NB4 (cell line): Measurements from ENCODE around the gene DDAH1.

Experiments used
- CTCF ChIP-seq: IDR thresholded peaks from one replicate; pipeline ENCODE4 v1.5.1; 2012; ENCODE audit warnings: low read depth, low read length
- MAX ChIP-seq: IDR thresholded peaks from 2 replicates; pipeline ENCODE4 v1.6.1; 2011; ENCODE audit warnings: low read depth, low read length
- MYC ChIP-seq: IDR thresholded peaks from 2 replicates; pipeline ENCODE4 v1.6.1; 2011; ENCODE audit warnings: low read depth, low read length
- POLR2A ChIP-seq: IDR thresholded peaks from 2 replicates; pipeline ENCODE4 v1.6.1; 2011; ENCODE audit warnings: mild to moderate bottlenecking; ENCODE audit not compliant: insufficient read length; ENCODE audit errors: extremely low read depth

- no peak for TF ChIP-seq CTCF
- peak; percentile 44; the same call in 1 of the 2 replicates for TF ChIP-seq MAX
- peak; percentile 69 for TF ChIP-seq POLR2A
- TF ChIP-seq MYC, result no peak
Observed at GRCh38 chr1:85276215-85276977, 188.6 kb downstream of the DDAH1 start, which contains the start of gene BCL10.
